ENCODE data around the gene BACE2.

BACE2 gene

DNA sequence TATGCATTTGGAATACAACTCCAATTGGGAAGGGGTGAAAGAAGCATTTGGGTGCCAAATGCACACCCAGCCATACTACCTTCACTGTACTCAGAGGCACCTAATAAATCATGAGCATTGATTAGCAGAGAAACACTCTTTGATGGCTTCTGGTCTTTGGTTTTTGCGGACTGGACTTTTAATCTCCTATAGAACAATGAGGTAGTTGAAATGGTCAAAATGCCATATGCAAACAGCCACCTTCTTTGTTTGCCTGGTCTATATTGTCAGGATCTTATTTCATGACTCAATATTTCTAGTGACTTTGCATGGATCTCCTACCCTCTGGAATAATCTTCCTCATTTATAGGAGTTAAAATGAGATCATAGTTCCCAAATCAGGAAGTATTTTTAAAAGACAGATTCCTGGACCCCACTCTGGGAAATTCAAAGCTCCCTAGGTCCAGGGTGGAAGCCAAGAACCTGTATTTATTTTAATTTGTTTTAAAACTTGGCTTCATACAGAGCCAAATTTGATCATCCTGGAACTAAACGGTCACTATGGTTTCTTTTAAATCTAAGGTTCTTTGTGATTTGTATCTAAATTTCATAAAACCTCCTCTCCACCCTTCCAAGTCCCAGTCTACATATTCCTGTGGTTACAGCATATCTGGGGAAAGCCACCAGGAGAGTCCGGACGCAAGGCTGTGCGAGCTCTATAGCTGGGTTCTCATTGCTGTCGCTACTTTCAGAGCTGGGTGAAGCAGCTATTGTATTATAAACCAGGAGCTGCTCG lies 157.4 kb downstream of the BACE2 start:
- DNase-seq, result no peak

DNA sequence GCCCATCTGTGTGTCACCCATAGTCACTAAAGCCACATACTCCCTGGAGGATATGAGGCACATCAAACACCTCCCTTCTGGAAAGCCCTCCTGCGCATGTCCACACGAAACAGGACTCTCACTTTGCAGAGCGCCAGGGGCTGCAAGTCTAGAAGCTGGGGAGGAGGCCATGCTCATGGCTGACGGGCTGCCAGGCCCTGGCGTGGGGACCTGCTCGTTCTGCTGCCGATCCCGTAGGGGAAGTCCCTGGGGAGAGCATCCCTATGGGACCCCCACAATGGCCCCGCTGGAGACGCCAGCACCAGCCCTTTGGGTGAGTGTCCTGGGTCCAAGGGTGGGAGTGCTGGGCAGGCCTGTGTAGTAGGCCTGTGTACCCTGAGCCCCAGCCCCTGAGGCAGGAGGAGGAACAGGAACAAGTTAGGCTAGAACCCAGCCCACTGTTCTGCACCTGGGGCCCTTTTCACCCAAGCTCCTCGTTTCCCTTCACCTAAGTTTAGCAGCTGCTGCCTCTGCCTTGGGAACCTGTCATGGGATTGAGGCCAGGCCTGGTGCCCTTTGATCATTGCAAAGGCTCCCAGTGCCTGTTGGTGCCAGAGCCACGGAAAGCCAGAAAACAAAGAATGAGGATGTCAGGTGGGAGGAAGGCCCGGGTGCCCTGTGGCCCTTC lies 158.6 kb downstream of the BACE2 start:
- DNase-seq, result no peak

DNA sequence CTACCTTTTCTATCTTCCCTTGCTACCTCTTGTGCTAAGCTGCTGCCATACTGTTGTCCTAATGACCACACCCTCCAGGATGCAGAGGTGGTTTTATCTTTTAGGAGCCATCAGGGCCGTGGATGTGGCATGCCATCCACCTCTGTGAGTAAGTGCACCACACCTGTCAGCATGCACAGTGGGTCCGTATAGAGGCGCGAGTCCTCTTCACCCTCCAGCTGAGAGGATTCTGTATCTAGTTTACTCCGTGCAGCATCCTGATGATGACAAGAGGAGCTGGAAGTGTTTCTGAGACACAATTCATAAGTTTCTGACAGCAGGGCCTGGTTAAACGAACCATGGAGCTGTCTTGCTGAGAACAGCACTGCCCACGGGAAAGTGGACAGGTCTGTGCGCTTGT lies 159.8 kb downstream of the BACE2 start:
- no peak for DNase-seq

DNA sequence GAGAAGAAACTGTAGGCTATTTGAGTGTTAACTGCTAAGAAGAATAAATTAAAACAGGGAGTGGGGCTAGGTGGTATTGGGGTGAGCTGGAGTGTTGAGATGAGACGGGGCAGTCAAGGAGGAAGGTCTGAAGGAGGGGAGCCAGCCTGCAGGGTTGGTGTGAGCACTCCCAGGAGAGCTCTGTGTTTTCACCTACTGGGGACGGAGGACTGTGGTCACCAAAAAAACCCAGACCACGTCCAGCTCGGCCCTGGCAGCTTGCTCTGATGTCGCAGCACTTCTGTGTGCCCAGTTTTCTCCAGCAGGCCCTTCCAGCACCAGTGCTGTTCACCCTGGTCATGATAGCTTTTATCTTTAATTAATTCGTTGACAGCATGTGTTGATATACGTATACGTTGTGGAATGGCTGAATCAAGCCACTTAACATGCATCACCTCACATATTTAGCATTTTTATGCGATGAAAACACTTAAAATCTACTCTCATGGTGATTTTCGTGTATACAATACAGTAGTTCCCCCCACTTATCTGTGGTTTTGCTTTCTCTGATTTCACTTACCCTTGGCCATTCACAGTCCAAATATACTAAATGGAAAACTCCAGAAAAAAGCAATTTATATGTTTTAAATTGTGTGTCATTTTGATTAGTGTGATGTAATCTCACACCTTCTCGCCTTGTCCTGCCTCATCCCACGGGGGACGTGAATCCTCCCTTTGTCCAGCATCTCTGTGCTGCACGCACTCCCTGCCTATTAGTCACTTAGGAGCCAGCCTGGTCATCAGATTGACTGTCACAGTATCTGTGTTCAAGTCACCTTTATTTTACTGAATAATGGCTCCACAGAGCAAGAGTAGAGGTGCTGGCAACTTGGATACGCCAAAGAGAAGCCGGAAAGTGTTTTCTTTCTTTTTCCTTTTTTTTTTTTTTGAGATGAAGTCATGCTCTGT lies 161.0 kb downstream of the BACE2 start:
- no peak for DNase-seq
